NCI-H510A treated with DMSO at 0.1 percent for 48 hours (cell line): ENCODE measurements around the gene PNLDC1.

Experiments used
- DNase-seq: peaks from one replicate; lab custom pipeline; 2025; lab: John Stamatoyannopoulos, UW

PNLDC1 gene

GRCh38 chr6:159800141-159800865 is at the start of gene PNLDC1:
PNLDC1 (plus strand) TSS chr6:159800276; CDS start chr6:159800308, 32 bp downstream.
- no peak for DNase-seq

- DNase-seq: no peak
Measured at GRCh38 chr6:159751448-159751847, 48.6 kb upstream of the PNLDC1 start.

- DNase-seq: no peak
Measured at GRCh38 chr6:159753081-159753872, 46.8 kb upstream of the PNLDC1 start.

GRCh38 chr6:159754401-159754800 is 45.7 kb upstream of the PNLDC1 start:
- no peak for DNase-seq

GRCh38 chr6:159754959-159755914 is 44.8 kb upstream of the PNLDC1 start:
- DNase-seq: no peak

GRCh38 chr6:159756508-159756907 is 43.6 kb upstream of the PNLDC1 start:
- DNase-seq: peak; percentile 14

- no peak for DNase-seq
Measured at GRCh38 chr6:159758031-159759001, 41.8 kb upstream of the PNLDC1 start.

GRCh38 chr6:159759645-159760044 is 40.4 kb upstream of the PNLDC1 start:
- DNase-seq: no peak

- no peak for DNase-seq
Measured at GRCh38 chr6:159760602-159761057, 39.4 kb upstream of the PNLDC1 start.

- no peak for DNase-seq
Measured at GRCh38 chr6:159761129-159761872, 38.8 kb upstream of the PNLDC1 start.

GRCh38 chr6:159761873-159762680 is 38.0 kb upstream of the PNLDC1 start, which contains the start of gene ACAT2:
ACAT2 (plus strand) TSS chr6:159762045; CDS start chr6:159762088, 43 bp downstream.
- DNase-seq: peak; percentile 73

- no peak for DNase-seq
Measured at GRCh38 chr6:159762681-159763293, 37.3 kb upstream of the PNLDC1 start.

- DNase-seq: no peak
Measured at GRCh38 chr6:159766906-159767305, 33.2 kb upstream of the PNLDC1 start.

GRCh38 chr6:159769470-159769869 is 30.6 kb upstream of the PNLDC1 start:
- DNase-seq: no peak

- no peak for DNase-seq
Measured at GRCh38 chr6:159772196-159772595, 27.9 kb upstream of the PNLDC1 start.

GRCh38 chr6:159777240-159777904 is 22.7 kb upstream of the PNLDC1 start:
- DNase-seq: no peak

GRCh38 chr6:159778131-159778530 is 21.9 kb upstream of the PNLDC1 start:
- no peak for DNase-seq

GRCh38 chr6:159778542-159779103 is 21.5 kb upstream of the PNLDC1 start:
- no peak for DNase-seq
